K562 (cell line): ENCODE measurements around the gene TMEM69. TPM values are rescaled to one million over a fixed set of nuclear protein-coding genes. Genes with fewer than 3 reads are reported as not detected.
A peak's percentile ranks its signal among the peaks of the same experiment; 100 is the strongest.

Experiments used
- CHD7 ChIP-seq: fragments of 200-600 bp; sonication (generic); IDR thresholded peaks from one replicate; pipeline ENCODE4 v1.6.1; 2012; ENCODE audit warnings: mild to moderate bottlenecking, low read depth, low read length, inconsistent platforms
- ETV6 ChIP-seq, 3 experiments: fragments of 150-350 bp in 1 of 3; sonication (generic) in 1 of 3; formaldehyde crosslinking in 1 of 3; IDR thresholded peaks; 2 replicates each; pipeline versions ENCODE4 v1.6.1 to v1.8.0; 2014 to 2022; ENCODE audit warnings: borderline replicate concordance in 2 of 3, low read depth in 2 of 3, antibody characterized with exemption in 1 of 3, low read length in 1 of 3, mild to moderate bottlenecking in 1 of 3, missing genetic modification reagents in 1 of 3
- IRF1 ChIP-seq: sonication (generic); formaldehyde crosslinking; IDR thresholded peaks from 2 replicates; pipeline ENCODE4 v1.8.0; 2022; ENCODE audit warnings: missing genetic modification reagents, mild to moderate bottlenecking, borderline replicate concordance
- polyA plus RNA-seq, 8 experiments: library from polyadenylated mRNA; depleted of rRNA in 4 of 8; stranded (reverse) in 5 of 8; unstranded in 3 of 8; fragments of >200 nt; fragmentation: Nextera tagmentation in 2 of 8; fragmentation: Illumina TruSeq in 1 of 8; extraction: Ambion mirVana in 2 of 8; extraction: Trizol in 1 of 8; gene quantifications; 2 replicates each; pipeline versions ENCODE4 v1.2.1 to v1.2.3, GENCODE V29; 2011 to 2014; ENCODE audit warnings: inconsistent platforms in 1 of 8, missing spikeins in 1 of 8
- total RNA-seq, 7 experiments: library from RNA; depleted of rRNA in 6 of 7; stranded (reverse); fragments of >200 nt in 6 of 7; fragmentation: Illumina TruSeq in 2 of 7; extraction: Trizol in 2 of 7; gene quantifications; 2 replicates each; pipeline versions ENCODE4 v1.2.1 to v1.2.3, GENCODE V29; 2011 to 2021; ENCODE audit warnings: low replicate concordance in 1 of 7

TMEM69 gene
- total and polyA plus RNA-seq, 9 of the 15 experiments (the other 6 are each of a cell fraction or from before 2014, with no cell fraction given) = 47.3 to 248 (median 103) TPM

GRCh38 chr1:45687014-45687753 is 797 bp upstream of the TMEM69 start (continued):
- TF ChIP-seq CHD7 = no peak
- TF ChIP-seq IRF1 = no peak; the same call in 1 of the 2 replicates
- no peak for TF ChIP-seq ETV6 (IDR thresholded peaks at IDR 0.05; ENCODE audit: borderline replicate concordance in 1 of 2, low read depth in 2 of 2, low read length in 1 of 2)
- TF ChIP-seq ETV6 (CRISPR knock-in tag; IDR thresholded peaks at IDR 0.05; ENCODE audit: borderline replicate concordance) = 0 out of 2 replicates have a peak, but pooled peaks have one; percentile 23
